GM23248 (cell line): ENCODE results near the gene EFCAB8. TPM values are rescaled to one million over a fixed set of nuclear protein-coding genes. Genes with fewer than 3 reads are reported as not detected.

Experiments used
- DNase-seq: peaks from one replicate; pipeline ENCODE4 v3.0.0-alpha.2; 2015
- H2AFZ ChIP-seq: fragments of 200-600 bp; sonication (generic); 2 replicates; pipeline ENCODE4 v1.6.1; 2016; ENCODE audit warnings: antibody characterized with exemption
- H3F3A ChIP-seq: fragments of 200-600 bp; sonication (generic); 2 replicates; pipeline ENCODE4 v1.6.1; 2016; ENCODE audit warnings: mild to moderate bottlenecking, antibody characterized with exemption, mixed run types; ENCODE audit not compliant: insufficient read depth
- H3K27ac ChIP-seq: fragments of 200-600 bp; sonication (generic); 2 replicates; pipeline ENCODE4 v1.5.1; 2016; ENCODE audit warnings: mild to moderate bottlenecking
- H3K27me3 ChIP-seq: fragments of 200-600 bp; sonication (generic); replicated peaks from 2 replicates; pipeline ENCODE4 v1.6.1; 2016; ENCODE audit warnings: mild to moderate bottlenecking; ENCODE audit not compliant: insufficient read depth
- H3K36me3 ChIP-seq: fragments of 200-600 bp; sonication (generic); 2 replicates; pipeline ENCODE4 v1.6.1; 2016; ENCODE audit warnings: low read depth, mild to moderate bottlenecking
- H3K4me1 ChIP-seq: fragments of 200-600 bp; sonication (generic); 2 replicates; pipeline ENCODE4 v1.6.1; 2016; ENCODE audit warnings: mild to moderate bottlenecking; ENCODE audit not compliant: insufficient read depth
- H3K4me2 ChIP-seq: fragments of 200-600 bp; sonication (generic); one replicate; pipeline ENCODE4 v1.6.1; 2016; ENCODE audit warnings: mild to moderate bottlenecking; ENCODE audit not compliant: unreplicated experiment
- H3K4me3 ChIP-seq: fragments of 200-600 bp; sonication (generic); 2 replicates; pipeline ENCODE4 v1.5.1; 2016; ENCODE audit warnings: mild to moderate bottlenecking
- H3K79me2 ChIP-seq: fragments of 200-600 bp; sonication (generic); 2 replicates; pipeline ENCODE4 v1.6.1; 2016; ENCODE audit warnings: mild to moderate bottlenecking; ENCODE audit not compliant: insufficient read depth
- H3K9ac ChIP-seq: fragments of 200-600 bp; sonication (generic); 2 replicates; pipeline ENCODE4 v1.6.1; 2016; ENCODE audit warnings: mild to moderate bottlenecking
- H3K9me2 ChIP-seq: fragments of 200-600 bp; sonication (generic); 2 replicates; pipeline ENCODE4 v1.6.1; 2016; ENCODE audit warnings: mixed run types, mild to moderate bottlenecking, moderate library complexity; ENCODE audit not compliant: insufficient read depth
- H3K9me3 ChIP-seq: fragments of 200-600 bp; sonication (generic); one replicate; pipeline ENCODE4 v1.6.1; 2017; ENCODE audit warnings: low read depth
- H4K20me1 ChIP-seq: fragments of 200-600 bp; sonication (generic); 2 replicates; pipeline ENCODE4 v1.6.0; 2016; ENCODE audit not compliant: insufficient read depth
- EZH2 ChIP-seq: fragments of 200-600 bp; sonication (generic); IDR thresholded peaks from 2 replicates; pipeline ENCODE4 v1.6.1; 2018; ENCODE audit warnings: antibody characterized with exemption, mild to moderate bottlenecking; ENCODE audit not compliant: insufficient read depth, poor library complexity, severe bottlenecking
- EZH2phosphoT487 ChIP-seq: fragments of 200-600 bp; sonication (generic); IDR thresholded peaks from 2 replicates; pipeline ENCODE4 v1.6.1; 2018; ENCODE audit warnings: antibody characterized with exemption, moderate library complexity, mild to moderate bottlenecking, low read depth; ENCODE audit not compliant: insufficient read depth
- WGBS, 2 experiments: methylation state at CpG; one replicate each; pipeline ENCODE4 v1.1.6; 2015 to 2017; ENCODE audit warnings: low lambda C conversion rate in 2 of 2, low coverage in 1 of 2; ENCODE audit errors: missing lambda C conversion rate in 2 of 2; 5-methylcytosine and 5-hydroxymethylcytosine counted together
- in situ Hi-C: fragments of 300-500 bp; cut with MboI; formaldehyde crosslinking; loops from 2 replicates; pipeline ENCODE4 v1.15.0; 2020
- polyA plus RNA-seq: library from polyadenylated mRNA; unstranded; fragments of >200 nt; fragmentation: Nextera tagmentation; extraction: Ambion mirVana; gene quantifications from 2 replicates; pipeline ENCODE4 v1.2.1, GENCODE V29; 2016
- total RNA-seq: library from RNA; depleted of rRNA; stranded (reverse); fragments of >200 nt; shearing (Covaris generic); gene quantifications from 2 replicates; pipeline ENCODE4 v1.2.3, GENCODE V29; 2014

The EFCAB8 gene
- total and polyA plus RNA-seq, 2 experiments from 2014 or later, result not detected

DNA sequence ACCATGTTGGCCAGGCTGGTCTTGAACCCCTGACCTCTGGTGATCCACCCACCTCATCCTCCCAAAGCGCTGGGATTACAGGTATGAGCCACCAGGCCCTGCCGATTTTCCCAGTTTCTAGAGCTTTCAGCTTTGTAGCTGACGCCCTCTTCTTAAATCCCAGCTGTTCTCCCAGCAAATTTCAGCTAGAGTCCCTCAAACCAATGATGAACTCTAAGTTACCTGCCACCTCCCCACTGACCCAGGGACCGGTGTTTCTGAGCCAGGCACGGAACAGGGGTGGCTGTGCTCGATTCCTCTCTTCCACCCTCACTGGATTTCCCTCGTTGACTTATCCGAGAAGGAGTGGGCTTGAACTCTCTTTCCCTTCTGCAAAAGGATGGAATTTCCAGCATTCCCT lies 106.4 kb downstream of the EFCAB8 start:
- H3F3A ChIP-seq, result no peaks in the 10 kb centered on the region
- H3K9me2 ChIP-seq, result no peaks in the 10 kb centered on the region
- H3K27ac ChIP-seq, result no peak overlapping the region
- H3K27me3 ChIP-seq, result peaks cover 24% of the 10 kb centered on the region
- H2AFZ ChIP-seq, result no peak overlapping the region
- no peaks in the 10 kb centered on the region for H3K36me3 ChIP-seq
- 51% methylated on average over 8 of the region's 8 CpGs for WGBS, 2 experiments
- no peaks in the 10 kb centered on the region for H3K79me2 ChIP-seq
- H3K9me3 ChIP-seq, result no peaks in the 10 kb centered on the region
- DNase-seq, result no peak
- in situ Hi-C loops, result no loop called here
- H3K4me2 ChIP-seq, result no peak overlapping the region
- no peak overlapping the region for H3K4me3 ChIP-seq
- no peak for TF ChIP-seq EZH2
- TF ChIP-seq EZH2phosphoT487, result no peak
- H3K9ac ChIP-seq, result no peak overlapping the region
- H3K4me1 ChIP-seq, result no peaks in the 10 kb centered on the region
- no peaks in the 10 kb centered on the region for H4K20me1 ChIP-seq

- H3K9me3 ChIP-seq, result no peaks in the 10 kb centered on the region
- no peak overlapping the region for H3K27ac ChIP-seq
- in situ Hi-C loops, result no loop called here
These were observed 107.1 kb downstream of the EFCAB8 start for GRCh38 chr20:32965581-32966373.

GRCh38 chr20:32966382-32966781 lies 107.7 kb downstream of the EFCAB8 start:
- no peaks in the 10 kb centered on the region for H3K9me2 ChIP-seq
- WGBS, 2 experiments, result 64 to 69% methylated on average over 4 of the region's 4 CpGs
- no peaks in the 10 kb centered on the region for H3F3A ChIP-seq
- no peaks in the 10 kb centered on the region for H4K20me1 ChIP-seq
- no peak overlapping the region for H3K4me2 ChIP-seq
- in situ Hi-C loops, result no loop called here
- no peaks in the 10 kb centered on the region for H3K36me3 ChIP-seq
- no peaks in the 10 kb centered on the region for H3K9me3 ChIP-seq
- no peak overlapping the region for H2AFZ ChIP-seq
- no peaks in the 10 kb centered on the region for H3K79me2 ChIP-seq
- no peak overlapping the region for H3K27ac ChIP-seq
- no peaks in the 10 kb centered on the region for H3K4me1 ChIP-seq
- TF ChIP-seq EZH2phosphoT487 (no peak), EZH2 (no peak)
- no peak overlapping the region for H3K4me3 ChIP-seq
- DNase-seq, result no peak
- H3K27me3 ChIP-seq, result peaks cover 24% of the 10 kb centered on the region
- no peak overlapping the region for H3K9ac ChIP-seq

More at GRCh38 chr20:32965581-32966373, 107.1 kb downstream of the EFCAB8 start:
- Histone ChIP-seq H3K36me3 (no peaks in the 10 kb centered on the region), H3K27me3 (peaks cover 24% of the 10 kb centered on the region), H3K9me2 (no peaks in the 10 kb centered on the region), H2AFZ (no peak overlapping the region), H3K9ac (no peak overlapping the region), H3K79me2 (no peaks in the 10 kb centered on the region), H3K4me1 (no peaks in the 10 kb centered on the region), H4K20me1 (no peaks in the 10 kb centered on the region), H3K4me3 (no peak overlapping the region), H3F3A (no peaks in the 10 kb centered on the region), H3K4me2 (no peak overlapping the region)
- no peak for DNase-seq
- 34 to 35% methylated on average over 12 of the region's 12 CpGs for WGBS, 2 experiments
- TF ChIP-seq EZH2phosphoT487, result no peak
- no peak for TF ChIP-seq EZH2

DNA sequence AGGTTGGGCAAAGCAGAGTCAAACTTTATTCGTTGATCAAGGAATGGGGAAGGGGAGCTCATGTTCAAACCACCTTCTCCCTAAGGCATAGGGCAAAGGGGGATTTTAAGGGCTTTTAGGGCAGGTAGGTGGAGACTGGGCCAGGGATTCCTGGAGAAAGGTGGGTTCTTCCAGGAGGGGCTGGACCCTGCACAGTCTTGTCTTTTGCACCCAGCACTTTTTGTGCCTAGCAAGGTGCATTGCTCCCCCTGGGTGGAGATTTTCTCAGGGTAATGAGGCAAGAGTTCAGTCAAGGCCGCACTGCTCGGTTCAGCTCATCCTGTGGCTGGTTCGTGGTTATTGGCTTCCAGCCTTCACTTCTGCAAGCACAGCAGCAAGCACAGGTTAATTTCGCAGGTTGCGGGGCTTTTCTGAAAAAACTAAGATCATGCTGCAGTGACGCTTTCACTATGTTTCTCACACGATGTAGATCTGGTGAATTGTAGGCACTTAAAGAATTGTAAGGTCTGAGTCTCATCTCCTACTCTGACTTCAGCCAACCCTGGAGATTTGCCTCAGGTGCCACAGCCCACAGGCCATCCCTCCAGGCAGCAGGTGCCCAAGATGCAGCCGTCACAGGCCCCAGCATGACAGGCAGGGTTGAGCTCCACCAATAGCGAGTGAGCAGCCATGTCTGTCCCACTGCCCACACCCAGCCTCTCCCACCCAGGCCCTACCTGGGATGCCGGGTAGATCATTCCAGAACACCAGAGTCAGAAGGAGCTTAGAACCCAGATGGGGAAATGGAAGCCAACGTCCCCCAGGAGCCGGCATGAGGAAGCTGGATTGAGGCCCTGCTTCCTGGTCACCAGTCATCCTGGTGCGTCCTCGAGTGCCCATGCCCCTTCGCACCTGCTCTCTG lies 108.4 kb downstream of the EFCAB8 start:
- no peaks in the 10 kb centered on the region for H4K20me1 ChIP-seq
- in situ Hi-C loops, result no loop called here
- 68 to 70% methylated on average over 16 of the region's 16 CpGs for WGBS, 2 experiments

More for the DNA sequence above, 108.4 kb downstream of the EFCAB8 start:
- H3K4me3 ChIP-seq, result no peak overlapping the region
- DNase-seq, result no peak
- no peaks in the 10 kb centered on the region for H3K4me1 ChIP-seq
- no peak overlapping the region for H3K4me2 ChIP-seq
- peaks cover 24% of the 10 kb centered on the region for H3K27me3 ChIP-seq
- H3K9me3 ChIP-seq, result no peaks in the 10 kb centered on the region
- H3K9me2 ChIP-seq, result no peaks in the 10 kb centered on the region
- no peaks in the 10 kb centered on the region for H3K36me3 ChIP-seq
- H3K9ac ChIP-seq, result no peak overlapping the region
- no peaks in the 10 kb centered on the region for H3K79me2 ChIP-seq
- TF ChIP-seq EZH2 (no peak), EZH2phosphoT487 (no peak)
- H3F3A ChIP-seq, result no peaks in the 10 kb centered on the region
- H2AFZ ChIP-seq, result no peak overlapping the region
- no peak overlapping the region for H3K27ac ChIP-seq
